Measurements from ENCODE around the gene TFIP11.

DNA sequence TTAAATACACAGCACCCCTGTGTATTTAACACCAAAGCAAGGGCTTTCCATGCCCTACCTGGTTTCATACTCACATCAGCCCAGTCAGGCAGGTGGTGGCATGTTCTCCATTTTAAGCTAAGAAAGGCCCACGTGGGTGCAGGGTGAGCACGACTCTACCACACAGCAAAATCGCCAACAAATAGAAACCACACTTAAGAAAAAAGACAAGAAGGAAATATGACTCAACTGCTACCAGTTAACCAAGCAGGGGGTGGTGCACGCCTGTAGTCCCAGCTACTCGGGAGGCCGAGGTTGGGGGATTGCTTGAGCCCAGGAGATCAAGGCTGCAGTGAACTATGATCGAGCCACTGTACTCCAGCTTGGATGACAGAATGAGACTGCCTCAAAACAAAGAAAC lies 35.2 kb upstream of the TFIP11 start:
- no peak for TF ChIP-seq EZH2 (IDR thresholded peaks at IDR 0.05)
- TF ChIP-seq POLR2AphosphoS5 (IDR thresholded peaks at IDR 0.05; ENCODE audit: borderline replicate concordance, low read depth, low read length), result no peak
- TF ChIP-seq FOXP2 (optimal IDR thresholded peaks at IDR 0.05; ENCODE audit: control extremely low read depth, extremely low read length, insufficient read depth), result no peak

All from SK-N-MC (cell line).